ENCODE measurements around the gene CFAP57. TPM values are rescaled to one million over a fixed set of nuclear protein-coding genes. Genes with fewer than 3 reads are reported as not detected.
A peak's percentile ranks its signal among the peaks of the same experiment; 100 is the strongest.

The CFAP57 gene
- total RNA-seq, 2 donors from 2014 or later, result 0.66 TPM; not detected in 1

- Histone ChIP-seq H3K27me3 (no peaks in the 10 kb centered on the region), H3K36me3 (no peaks in the 10 kb centered on the region), H3K4me3 (no peak overlapping the region), H3K9me3 (no peaks in the 10 kb centered on the region), H3K4me1 (no peaks in the 10 kb centered on the region), H3K9ac (ENCODE audit: low read depth in 2 of 2, low read length in 2 of 2) (no peak overlapping the region), H3K27ac (no peak overlapping the region)
- peak; percentile 95 for TF ChIP-seq CTCF (IDR thresholded peaks at IDR 0.05)
- DNase-seq, result peak; percentile 89
- intact Hi-C loops (cut with DNase I), result loop anchor here (5.0 kb wide), 1 partner anchor 190 kb away; no protein-coding TSS in a partner anchor
Measured at GRCh38 chr1:43227143-43227764, 55.1 kb downstream of the CFAP57 start.

- no peaks in the 10 kb centered on the region for H3K9me3 ChIP-seq
- no peaks in the 10 kb centered on the region for H3K27me3 ChIP-seq
- H3K4me3 ChIP-seq, result no peak overlapping the region
- no peak overlapping the region for H3K9ac ChIP-seq (ENCODE audit: low read depth in 2 of 2, low read length in 2 of 2)
- no peak overlapping the region for H3K27ac ChIP-seq
- DNase-seq, result no peak
- intact Hi-C loops (cut with DNase I), result loop anchor here (5.0 kb wide), 1 partner anchor 187 kb away; no protein-coding TSS in a partner anchor
- no peaks in the 10 kb centered on the region for H3K4me1 ChIP-seq
- TF ChIP-seq CTCF (IDR thresholded peaks at IDR 0.05), result no peak
- no peaks in the 10 kb centered on the region for H3K36me3 ChIP-seq
Measured at GRCh38 chr1:43229826-43230780, 58.0 kb downstream of the CFAP57 start.

- intact Hi-C loops (cut with DNase I), result no loop called here
- H3K27me3 ChIP-seq, result no peaks in the 10 kb centered on the region
- no peak overlapping the region for H3K4me3 ChIP-seq
- no peak for TF ChIP-seq CTCF (IDR thresholded peaks at IDR 0.05)
- no peak overlapping the region for H3K9ac ChIP-seq (ENCODE audit: low read depth in 2 of 2, low read length in 2 of 2)
- no peaks in the 10 kb centered on the region for H3K4me1 ChIP-seq
- H3K9me3 ChIP-seq, result no peaks in the 10 kb centered on the region
- no peak overlapping the region for H3K27ac ChIP-seq
- no peak for DNase-seq
- H3K36me3 ChIP-seq, result no peaks in the 10 kb centered on the region
Measured at GRCh38 chr1:43232074-43232473, 59.9 kb downstream of the CFAP57 start.

- no peak for DNase-seq
- no peaks in the 10 kb centered on the region for H3K27me3 ChIP-seq
- H3K9me3 ChIP-seq, result no peaks in the 10 kb centered on the region
- no peak for TF ChIP-seq CTCF (IDR thresholded peaks at IDR 0.05)
- H3K4me3 ChIP-seq, result no peak overlapping the region
- H3K9ac ChIP-seq (ENCODE audit: low read depth in 2 of 2, low read length in 2 of 2), result no peak overlapping the region
- no peak overlapping the region for H3K27ac ChIP-seq
- intact Hi-C loops (cut with DNase I), result no loop called here
- no peaks in the 10 kb centered on the region for H3K36me3 ChIP-seq
- no peaks in the 10 kb centered on the region for H3K4me1 ChIP-seq
Measured at GRCh38 chr1:43232482-43232881, 60.4 kb downstream of the CFAP57 start.

GRCh38 chr1:43233631-43234030, 61.5 kb downstream of the CFAP57 start:
- Histone ChIP-seq H3K4me3 (no peak overlapping the region), H3K4me1 (no peaks in the 10 kb centered on the region), H3K27me3 (no peaks in the 10 kb centered on the region), H3K36me3 (no peaks in the 10 kb centered on the region), H3K9me3 (no peaks in the 10 kb centered on the region), H3K9ac (ENCODE audit: low read depth in 2 of 2, low read length in 2 of 2) (no peak overlapping the region), H3K27ac (no peak overlapping the region)
- TF ChIP-seq CTCF (IDR thresholded peaks at IDR 0.05), result no peak
- DNase-seq, result no peak
- intact Hi-C loops (cut with DNase I), result no loop called here

Data from colonic mucosa (tissue), 4 donors.